HCEC 1CT (cell line): Measurements from ENCODE around the gene XIRP2.
"Not testable (repeated sequence)": the region's sequence is repeated elsewhere in the genome, so short reads cannot be mapped to it uniquely, and the experiment has no call there.

Experiments used
- DNase-seq: peaks from one replicate; pipeline ENCODE4 v3.0.0-alpha.2; 2017

Gene XIRP2

GRCh38 chr2:167209784-167210183 lies 321.5 kb downstream of the XIRP2 start:
- peak; percentile 35 for DNase-seq

DNA sequence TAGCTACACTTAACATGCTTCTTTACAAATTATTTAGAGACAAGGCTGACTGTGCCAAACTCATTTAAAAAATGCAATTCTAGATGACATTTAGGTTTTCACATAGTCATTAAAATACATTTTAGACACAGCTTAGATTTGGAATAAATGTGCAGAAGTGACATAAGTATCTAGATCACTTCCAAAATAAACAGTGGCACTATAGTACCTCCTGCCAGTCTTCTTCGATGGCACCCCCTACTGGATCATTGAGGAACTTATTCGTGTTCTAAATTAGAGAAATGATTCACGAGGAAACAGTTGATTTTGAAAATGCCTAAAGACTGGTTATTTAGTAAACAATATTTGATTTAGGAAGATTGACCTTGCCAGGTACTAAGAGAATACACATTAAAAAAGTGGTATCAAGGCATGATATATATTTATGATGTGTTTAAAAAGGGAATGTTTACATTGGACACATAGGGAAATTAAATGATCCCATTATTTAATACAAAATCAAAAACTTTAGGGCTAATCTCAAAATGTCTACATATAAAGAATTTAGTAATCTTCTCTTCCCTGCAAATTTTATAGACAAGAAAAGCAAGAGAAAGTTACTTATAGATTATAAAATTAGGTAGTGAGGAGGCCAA lies 323.9 kb downstream of the XIRP2 start:
- DNase-seq: peak; percentile 51

DNA sequence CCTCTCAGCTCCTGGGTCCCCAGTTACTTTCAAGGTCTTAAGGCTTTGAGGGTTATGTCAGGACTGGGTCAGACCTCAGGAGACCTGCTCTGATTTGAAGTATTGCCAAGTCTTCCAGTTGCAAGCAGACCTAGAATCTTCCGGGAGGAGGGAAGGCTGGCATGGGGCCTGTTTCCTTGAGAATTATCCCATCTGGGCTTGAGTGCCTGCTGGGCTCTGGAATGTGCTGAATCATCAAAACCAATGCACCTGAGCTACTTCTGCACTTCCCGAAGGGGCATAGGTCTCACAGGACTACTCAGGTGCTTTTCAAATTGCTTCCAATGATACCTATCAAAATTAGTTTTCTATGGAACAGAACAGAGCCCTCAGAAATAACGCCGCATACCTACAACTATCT lies 327.3 kb downstream of the XIRP2 start:
- DNase-seq: no peak

- DNase-seq: no peak
Observed at GRCh38 chr2:167237478-167237877, 349.2 kb downstream of the XIRP2 start.

GRCh38 chr2:167240671-167241070 lies 352.4 kb downstream of the XIRP2 start:
- peak; percentile 51 for DNase-seq

DNA sequence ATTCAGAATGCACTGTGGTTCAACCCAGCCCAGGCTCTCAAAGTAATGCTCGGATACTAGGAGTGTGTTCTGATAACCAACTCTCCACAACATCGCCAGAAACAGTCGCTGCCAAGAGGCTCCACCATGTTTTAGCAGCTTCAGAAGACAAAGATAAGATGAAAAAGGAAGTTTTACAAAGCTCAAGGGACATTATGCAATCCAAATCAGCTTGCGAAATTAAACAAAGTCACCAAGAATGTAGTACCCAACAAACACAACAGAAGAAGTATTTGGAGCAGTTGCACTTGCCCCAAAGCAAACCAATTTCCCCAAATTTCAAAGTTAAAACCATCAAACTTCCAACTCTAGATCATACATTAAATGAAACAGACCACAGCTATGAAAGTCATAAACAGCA lies 360.9 kb downstream of the XIRP2 start:
- no peak for DNase-seq

GRCh38 chr2:167253025-167253424 lies 364.7 kb downstream of the XIRP2 start:
- peak; percentile 41 for DNase-seq

DNA sequence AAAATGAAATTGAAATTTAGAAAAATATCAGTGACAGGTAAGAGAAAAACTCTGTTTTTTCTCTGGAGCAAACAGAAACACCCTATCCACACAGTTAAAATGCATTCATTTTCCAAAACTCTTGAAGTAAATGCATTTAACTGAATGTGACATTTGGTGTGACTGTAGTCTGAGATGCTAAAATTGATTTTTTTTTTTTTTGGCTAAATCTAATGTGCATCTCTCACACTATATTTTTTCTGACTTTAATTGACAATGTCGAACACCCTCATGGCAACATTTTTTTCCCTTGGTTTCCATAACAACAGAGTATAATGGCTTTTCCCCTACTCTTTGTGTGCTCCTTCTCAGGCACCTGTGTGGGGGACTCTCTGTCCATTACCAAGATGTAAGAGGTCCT lies 366.4 kb downstream of the XIRP2 start:
- DNase-seq: no peak

- no peak for DNase-seq
Observed at GRCh38 chr2:167258712-167259111, 370.4 kb downstream of the XIRP2 start.

DNA sequence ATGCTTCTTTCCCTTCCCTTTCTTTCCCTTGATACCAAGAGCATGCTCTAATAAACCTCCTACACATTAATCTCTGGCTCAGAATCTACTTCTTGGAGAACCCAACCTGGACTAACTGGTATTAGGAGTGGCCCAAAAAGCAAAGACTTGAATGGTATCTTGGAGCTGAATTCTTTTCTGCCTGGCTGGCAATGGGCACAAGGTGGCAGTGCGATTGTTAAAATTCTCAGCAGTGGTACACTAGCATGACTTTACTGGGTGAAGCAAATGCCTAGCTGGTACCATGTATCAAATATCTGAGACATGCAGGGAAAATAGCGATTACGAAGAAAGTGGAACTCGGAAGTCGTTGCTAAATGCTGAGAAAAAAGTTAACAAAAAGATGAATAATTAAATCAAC lies 376.1 kb downstream of the XIRP2 start:
- peak; percentile 45 for DNase-seq

DNA sequence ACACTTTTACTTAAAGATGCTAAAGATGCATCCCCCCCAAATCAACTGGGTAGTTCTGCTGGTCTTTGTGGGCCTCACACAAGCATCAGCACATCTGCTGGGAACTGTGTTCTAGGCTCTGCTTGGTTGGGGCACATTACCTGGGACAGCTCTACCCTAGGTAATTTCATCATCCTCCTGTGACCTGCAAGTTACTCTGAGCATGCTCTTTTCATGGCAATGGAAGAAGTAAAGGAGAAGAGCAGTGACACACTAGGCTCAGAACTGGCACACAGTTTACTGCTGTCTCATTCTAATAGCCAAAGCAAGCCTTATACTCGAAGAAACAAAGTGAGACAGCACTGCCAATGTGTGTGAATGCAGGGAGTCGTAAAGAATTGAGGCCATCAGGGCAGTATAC lies 376.7 kb downstream of the XIRP2 start:
- DNase-seq: no peak

- no peak for DNase-seq
Observed at GRCh38 chr2:167265722-167266121, 377.4 kb downstream of the XIRP2 start.

DNA sequence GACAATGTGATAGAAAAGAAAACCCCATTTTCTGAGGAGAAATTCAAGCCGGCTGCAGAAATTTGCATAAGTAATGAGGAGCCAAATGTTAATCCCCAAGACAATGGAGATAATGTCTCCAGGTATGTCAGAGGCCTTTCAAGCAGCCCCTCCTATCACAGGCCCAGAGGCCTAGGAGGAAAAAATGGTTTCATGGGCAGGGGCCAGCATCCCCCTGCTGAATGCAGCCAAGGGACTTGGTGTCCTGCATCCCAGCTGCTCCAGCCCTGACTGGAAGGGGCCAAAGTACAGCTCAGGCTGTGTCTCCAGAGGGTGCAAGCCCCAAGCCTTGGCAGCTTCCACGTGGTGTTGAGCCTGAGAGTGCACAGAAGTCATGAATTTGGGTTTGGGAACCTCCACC lies 380.0 kb downstream of the XIRP2 start:
- DNase-seq: not testable (repeated sequence)

DNA sequence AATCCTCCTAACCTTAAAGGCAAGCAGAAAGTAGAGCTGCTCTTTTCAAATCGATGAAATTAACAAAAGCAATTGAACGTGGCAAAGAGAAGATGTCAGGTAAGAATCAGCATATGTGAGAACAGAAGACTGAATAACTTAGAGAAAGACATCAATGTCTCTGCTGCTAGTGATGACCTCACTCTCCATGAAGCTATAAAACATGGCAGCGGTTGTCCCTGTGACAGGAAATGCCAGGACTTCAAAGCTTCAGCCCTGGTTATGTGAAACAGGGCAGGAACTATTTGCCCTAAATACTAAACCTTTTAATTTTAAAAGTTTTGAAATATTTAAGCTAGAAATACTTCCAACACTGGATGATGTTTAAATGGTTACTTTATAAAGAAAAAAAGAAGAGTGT lies 383.7 kb downstream of the XIRP2 start:
- DNase-seq: peak; percentile 41

DNA sequence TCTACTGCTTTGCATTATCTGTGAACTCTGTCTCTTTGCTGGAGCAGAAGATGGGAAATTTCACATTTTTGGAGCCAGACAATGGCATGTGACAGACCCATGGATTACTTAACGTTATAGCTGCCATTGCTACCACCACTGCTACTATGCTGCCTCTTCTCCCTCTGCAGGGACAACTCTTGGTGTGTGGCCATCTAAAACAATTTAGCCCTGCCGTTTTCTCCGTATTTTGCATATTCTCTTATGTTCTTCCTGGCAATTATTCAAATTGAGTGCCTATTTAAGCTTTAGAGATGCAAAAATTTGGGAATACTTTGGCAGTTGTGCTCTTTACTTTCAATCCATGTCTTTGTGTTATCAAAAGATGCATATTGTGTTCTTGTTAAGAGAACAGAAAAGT lies 386.8 kb downstream of the XIRP2 start:
- no peak for DNase-seq

DNA sequence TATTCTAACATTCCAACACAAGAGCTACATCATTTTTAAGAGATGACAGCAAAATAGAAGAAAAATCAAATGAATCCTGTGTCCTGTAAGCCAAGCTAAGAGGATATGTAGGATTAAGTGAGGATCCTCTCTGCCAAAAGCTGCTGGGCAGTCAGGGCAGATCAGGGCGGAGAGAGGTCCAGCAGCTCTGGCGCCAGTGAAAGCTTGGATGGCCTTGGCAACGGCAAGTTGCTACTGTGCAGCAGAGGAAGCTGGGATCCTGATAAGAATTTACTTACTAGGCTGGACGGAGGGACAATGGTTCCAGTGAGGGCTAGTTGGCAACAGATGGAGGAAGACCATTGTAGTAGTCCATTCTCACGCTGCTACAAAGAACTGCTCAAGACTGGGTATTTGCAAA lies 391.5 kb downstream of the XIRP2 start:
- no peak for DNase-seq

- DNase-seq: no peak
Observed at GRCh38 chr2:167287212-167287611, 398.9 kb downstream of the XIRP2 start.

GRCh38 chr2:167289651-167290410 lies 401.6 kb downstream of the XIRP2 start:
- DNase-seq: peak; percentile 84

DNA sequence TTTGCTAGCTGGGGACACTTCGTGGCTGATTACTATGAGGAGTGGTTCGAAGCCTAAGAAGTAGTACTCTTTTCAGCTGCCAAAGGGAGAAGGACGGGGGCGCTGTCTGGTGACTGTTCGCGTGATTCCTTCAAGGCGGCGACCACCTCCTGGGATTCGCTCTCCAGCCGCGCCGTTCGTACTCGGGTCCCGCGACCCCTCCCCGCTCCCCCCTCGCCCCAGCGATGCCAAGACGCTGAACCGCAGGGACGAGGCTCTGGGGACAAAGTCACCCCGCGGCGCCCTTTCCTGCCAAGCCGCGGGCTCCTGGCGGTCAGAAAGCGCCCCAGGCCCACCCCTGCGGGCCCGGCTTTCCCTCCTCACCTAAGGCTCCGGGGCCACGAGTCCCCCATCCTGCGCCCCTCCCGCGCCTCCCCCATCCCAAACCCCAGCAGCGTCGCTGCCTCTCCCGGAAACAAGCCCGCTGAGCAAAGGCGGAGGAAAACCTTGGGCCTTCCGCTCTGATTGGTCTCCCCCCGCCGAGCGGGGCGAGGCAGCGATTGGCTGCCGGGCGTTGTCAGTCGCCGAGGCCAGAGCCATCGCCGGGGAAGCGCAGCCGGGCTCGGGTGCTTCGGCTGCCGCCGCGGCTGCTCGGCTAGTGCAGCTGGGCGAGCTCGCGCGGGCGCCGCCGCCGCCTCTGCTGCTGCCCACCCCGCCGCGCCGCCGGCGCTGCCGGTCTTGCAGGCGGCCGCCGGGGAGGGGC lies 404.3 kb downstream of the XIRP2 start, which contains the start of gene B3GALT1:
B3GALT1 (plus strand) TSS at position 572 of the 742 bp plus-strand sequence.
- DNase-seq: peak; percentile 98

DNA sequence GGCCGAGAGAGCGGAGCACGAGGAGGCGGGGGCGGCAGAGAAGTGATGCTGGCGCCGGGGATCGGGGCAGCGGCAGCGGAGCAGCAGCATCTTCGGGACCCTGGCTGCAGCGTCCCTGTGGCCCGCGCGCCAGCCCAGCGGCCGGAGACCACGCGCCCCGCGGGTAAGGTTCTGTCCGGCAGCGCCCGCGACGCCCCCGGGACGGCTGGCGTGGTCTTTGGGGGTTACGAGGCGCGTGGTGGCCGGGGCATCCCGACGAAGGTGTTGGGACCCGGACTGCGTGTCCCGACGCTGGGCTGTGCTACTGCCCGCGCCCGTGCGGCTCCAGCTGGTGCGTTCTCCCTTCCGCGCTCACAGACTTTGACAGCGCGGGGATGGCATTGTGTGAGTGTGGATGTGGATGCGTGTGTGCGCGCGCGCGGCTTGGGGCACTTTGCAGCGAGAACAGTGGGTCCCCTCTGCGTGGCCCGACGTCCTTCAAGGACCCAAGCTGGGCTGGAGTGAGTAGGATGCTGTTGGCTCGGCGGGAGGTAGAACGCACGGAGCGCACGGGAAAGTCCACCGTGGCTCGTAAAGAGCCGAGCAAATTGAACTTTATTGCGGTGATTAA lies 405.0 kb downstream of the XIRP2 start:
- peak; percentile 31 for DNase-seq

DNA sequence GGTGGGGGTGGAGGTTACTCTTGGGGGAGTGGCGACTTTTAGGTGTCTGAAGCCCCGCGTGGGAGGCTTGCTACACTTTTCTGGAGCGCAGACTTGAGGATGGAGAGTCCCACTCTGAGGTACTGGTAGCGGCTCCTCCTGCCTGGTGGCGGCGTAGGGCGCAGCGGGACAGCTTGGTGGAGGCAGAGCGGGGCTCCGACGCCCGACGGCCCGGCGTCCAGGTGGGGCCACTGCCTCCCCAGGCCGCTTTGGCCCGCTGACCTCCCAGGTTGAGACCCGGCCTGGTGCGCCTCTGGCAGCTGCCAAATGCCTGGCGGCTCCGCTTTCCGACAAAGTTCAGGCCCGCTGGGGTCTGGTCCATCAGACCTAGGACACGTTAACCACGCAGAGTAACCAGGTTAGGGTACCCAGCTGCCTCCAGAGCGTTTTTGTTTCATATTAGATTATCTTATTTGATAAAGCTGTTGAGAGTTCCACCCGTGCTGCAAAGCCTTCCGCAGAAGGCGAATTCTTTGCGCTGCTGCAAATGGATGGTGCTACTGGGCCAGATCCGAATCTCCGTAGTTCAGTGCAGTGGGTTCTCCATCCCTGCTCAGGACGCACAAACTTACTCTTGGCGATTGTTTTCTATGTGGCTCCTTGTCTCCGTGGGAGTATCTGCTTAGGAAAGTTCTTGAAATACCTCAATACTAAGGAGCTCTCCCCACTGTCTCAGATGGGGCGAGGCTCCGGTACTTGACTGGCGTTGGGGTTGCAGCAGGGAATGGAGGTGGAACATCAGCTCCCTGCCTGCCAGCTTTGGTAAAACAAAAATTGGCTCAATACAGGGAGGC lies 405.9 kb downstream of the XIRP2 start:
- DNase-seq: peak; percentile 65

DNA sequence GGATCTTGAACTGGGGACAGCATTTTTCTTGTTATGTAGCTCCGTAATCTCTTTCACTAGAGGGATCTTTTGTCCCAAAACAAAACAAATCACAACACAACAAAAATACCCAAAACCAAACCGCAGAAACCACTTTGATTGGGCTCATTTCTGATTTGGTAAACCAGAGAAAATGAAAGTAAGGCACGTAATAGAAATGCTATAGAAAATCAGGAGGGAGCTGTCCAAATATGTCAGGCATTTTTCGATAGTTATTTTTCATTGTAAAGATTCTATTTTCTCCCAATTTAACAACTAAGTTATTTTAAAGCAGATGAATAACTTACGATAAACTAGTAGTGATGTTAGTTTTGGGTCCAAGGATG lies 406.5 kb downstream of the XIRP2 start:
- DNase-seq: peak; percentile 56

GRCh38 chr2:167297292-167297691 lies 409.0 kb downstream of the XIRP2 start:
- no peak for DNase-seq
